Spleen (tissue), 7 donors: ENCODE results near the gene MED25.

ENCODE experiments used
- POLR2A ChIP-seq, 3 donors: fragments of 450-650 bp; IDR thresholded peaks; one replicate each; pipeline ENCODE4 v1.5.1; 2017; ENCODE audit warnings: antibody characterized with exemption in 3 of 3, mild to moderate bottlenecking in 1 of 3
- POLR2AphosphoS5 ChIP-seq, 3 donors: sonication (generic); formaldehyde crosslinking; IDR thresholded peaks; one replicate each; pipeline ENCODE4 v1.5.1; 2017; ENCODE audit warnings: antibody characterized with exemption in 3 of 3
- TF ChIP-seq, protein P1 (sequence below), 11 experiments: fragments of 200-600 bp in 7 of 11; fragments of 450-650 bp in 4 of 11; sonication (generic) in 4 of 11; IDR thresholded peaks in 8 of 11; conservative IDR thresholded peaks in 3 of 11; 1 replicate in 7 of 11; 2 replicates in 4 of 11; pipeline versions ENCODE4 v1.4.0 to v1.8.0; 2016 to 2021; ENCODE audit warnings: antibody characterized with exemption in 11 of 11, inconsistent platforms in 4 of 11, mild to moderate bottlenecking in 1 of 11
- donor health status: DM: no; HTN: no; CAD: no; lungs with moderate emphysema.
- donor health status: DM: no; HTN: no; CAD: no.
- donor health status: DM: no; HTN: no; CAD: no.

DNA sequence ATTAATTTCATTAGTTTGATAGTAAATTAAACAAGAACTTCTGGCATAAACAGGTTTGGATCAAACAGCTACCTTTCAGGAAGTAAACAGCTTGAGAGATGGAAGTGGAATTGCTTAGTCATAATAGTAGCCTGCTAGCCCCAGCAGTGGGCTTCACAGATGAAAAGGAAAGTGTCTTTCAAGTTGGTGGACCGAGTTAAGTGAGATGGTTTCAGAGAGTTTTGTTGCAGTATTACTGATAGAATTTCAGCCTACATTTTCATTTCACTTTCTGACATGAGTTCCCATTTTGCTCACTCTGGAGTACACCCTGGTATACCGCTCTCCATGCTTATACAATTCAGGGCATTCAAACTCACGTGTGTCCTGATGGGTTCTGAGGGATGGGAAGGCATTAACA, 30.8 kb downstream of the MED25 start:
- TF ChIP-seq, protein P1, sequence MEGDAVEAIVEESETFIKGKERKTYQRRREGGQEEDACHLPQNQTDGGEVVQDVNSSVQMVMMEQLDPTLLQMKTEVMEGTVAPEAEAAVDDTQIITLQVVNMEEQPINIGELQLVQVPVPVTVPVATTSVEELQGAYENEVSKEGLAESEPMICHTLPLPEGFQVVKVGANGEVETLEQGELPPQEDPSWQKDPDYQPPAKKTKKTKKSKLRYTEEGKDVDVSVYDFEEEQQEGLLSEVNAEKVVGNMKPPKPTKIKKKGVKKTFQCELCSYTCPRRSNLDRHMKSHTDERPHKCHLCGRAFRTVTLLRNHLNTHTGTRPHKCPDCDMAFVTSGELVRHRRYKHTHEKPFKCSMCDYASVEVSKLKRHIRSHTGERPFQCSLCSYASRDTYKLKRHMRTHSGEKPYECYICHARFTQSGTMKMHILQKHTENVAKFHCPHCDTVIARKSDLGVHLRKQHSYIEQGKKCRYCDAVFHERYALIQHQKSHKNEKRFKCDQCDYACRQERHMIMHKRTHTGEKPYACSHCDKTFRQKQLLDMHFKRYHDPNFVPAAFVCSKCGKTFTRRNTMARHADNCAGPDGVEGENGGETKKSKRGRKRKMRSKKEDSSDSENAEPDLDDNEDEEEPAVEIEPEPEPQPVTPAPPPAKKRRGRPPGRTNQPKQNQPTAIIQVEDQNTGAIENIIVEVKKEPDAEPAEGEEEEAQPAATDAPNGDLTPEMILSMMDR (IDR thresholded peaks at IDR 0.05 in 8 of 11, conservative IDR thresholded peaks at IDR 0.05 in 3 of 11), result no peak
- no peak for TF ChIP-seq POLR2A (IDR thresholded peaks at IDR 0.05)
- no peak for TF ChIP-seq POLR2AphosphoS5 (IDR thresholded peaks at IDR 0.05)
